HG03520 (cell line): ENCODE measurements around the gene TPMT.
A peak's percentile ranks its signal among the peaks of the same experiment; 100 is the strongest.
"Not testable (repeated sequence)": the region's sequence is repeated elsewhere in the genome, so short reads cannot be mapped to it uniquely, and the experiment has no call there.

Experiments
- ATAC-seq: cut with Tn5 transposase; IDR thresholded peaks from one replicate; pipeline ENCODE4 v1.9.1; 2021; ENCODE audit warnings: mild to moderate bottlenecking, moderate library complexity; ENCODE audit not compliant: unreplicated experiment

TPMT gene

GRCh38 chr6:18154507-18155149, at the start of gene TPMT:
TSS of gene TPMT (minus strand) at chr6:18155077. CDS start at chr6:18149127, 5,950 bp downstream.
- peak; percentile 46 for ATAC-seq

- no peak for ATAC-seq
Measured at GRCh38 chr6:18203786-18204185, 48.9 kb upstream of the TPMT start.

DNA sequence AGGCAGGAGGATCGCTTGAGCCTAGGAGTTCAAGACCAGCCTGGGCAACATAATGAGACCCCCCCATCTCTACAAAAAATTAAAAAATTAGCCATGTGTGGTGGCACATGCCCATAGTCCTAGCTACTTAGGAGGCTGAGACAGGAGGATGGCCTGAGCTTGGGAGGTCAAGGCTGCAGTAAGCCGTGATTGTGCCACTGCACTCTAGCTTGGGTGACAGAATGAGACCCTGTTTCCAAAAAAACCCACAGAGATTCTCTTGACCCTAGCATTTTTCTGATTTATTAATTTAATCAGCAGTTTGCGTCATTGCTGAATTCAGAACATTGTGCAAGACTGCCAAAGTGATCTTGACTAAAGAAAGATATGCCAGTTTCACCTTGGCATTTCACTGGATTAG, 37.1 kb upstream of the TPMT start:
- no peak for ATAC-seq

DNA sequence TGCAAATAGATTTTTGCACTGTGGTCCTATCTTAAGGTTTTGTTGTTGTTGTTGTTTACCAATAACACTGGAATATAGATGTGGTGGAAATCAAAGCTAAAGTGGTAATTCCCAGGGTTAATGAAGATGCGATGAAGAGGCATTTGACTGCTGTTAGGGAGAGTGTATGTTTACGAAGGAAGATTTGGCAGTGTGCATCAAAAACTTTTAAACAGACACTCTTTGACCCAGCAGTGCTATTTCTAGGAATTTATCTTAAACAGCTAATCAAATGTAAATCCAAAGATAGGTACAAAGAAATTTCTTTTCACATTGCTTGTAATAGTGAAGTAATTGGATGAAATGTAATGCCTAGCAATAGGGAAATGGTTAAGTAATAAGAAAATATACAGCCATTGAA, 34.3 kb upstream of the TPMT start:
- ATAC-seq = no peak

GRCh38 chr6:18187701-18188100, 32.8 kb upstream of the TPMT start:
- ATAC-seq = no peak

DNA sequence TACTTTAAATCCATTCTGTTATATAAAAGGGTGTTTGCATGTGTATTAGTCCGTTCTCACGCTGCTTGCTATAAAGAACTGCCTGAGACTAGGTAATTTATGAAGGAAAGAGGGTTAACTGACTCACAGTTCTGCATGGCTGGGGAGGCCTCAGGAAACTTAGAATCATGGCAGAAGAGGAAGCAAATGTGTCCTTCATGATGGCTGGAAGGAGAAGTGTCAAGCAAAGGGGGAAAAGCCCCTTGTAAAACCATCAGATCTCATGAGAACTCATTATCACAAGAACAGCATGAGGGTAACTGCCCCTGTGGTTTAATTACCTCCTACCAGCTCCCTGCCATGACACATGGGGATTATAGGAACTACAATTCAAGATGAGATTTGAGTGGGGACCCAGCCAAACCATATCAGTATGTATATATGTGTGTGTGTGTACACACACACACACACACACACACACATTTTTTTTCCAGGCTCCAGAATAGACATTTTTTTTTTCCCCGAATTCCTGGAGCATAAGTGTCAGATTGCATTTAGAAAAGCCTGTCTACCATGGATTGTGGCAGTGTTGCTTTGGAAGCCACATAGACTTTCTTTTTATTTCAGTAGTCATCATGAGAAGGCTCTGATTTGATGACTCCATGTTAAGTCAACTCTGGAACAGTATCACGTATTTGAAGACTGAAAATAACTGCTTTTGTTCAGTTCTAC, 31.8 kb upstream of the TPMT start:
- no peak for ATAC-seq

GRCh38 chr6:18186033-18186432, 31.2 kb upstream of the TPMT start:
- no peak for ATAC-seq

DNA sequence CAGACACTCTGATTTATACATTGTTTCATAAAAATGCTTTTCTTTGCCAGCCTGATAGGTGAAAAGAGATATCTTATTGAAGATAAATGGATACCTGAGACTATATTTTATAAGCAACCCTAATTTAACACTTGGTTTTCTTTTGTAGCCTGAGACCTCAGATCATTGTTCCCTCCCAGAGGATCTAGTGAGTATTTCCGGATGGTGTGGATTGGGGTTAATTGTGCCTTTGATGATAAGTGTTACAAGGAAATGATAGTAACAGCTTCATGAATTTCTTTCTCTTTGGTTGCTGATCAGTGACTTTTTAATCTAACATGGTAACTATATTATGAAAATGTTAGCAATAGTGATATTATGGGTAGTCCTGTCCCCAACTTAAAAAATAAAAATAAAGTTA, 30.7 kb upstream of the TPMT start:
- no peak for ATAC-seq

- no peak for ATAC-seq
Measured at GRCh38 chr6:18183766-18184165, 28.9 kb upstream of the TPMT start.

DNA sequence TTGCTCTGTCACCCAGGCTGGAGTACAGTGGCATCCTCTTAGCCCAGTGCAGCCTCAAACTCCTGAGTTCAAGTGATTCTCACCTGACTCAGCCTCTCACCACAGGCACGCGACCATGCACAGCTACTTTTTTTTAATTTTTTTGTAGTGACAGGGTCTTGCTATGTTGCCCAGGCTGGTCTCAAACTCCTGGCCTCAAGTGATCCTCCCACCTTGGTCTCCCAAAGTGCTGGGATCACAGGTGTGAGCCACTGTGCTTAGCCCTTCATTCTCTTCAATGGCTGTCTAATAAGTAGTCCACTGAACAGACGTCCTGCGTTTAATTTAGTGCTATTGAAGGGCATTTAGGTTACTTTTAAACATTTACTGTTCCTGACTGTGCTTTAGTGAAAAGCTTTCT, 27.7 kb upstream of the TPMT start:
- ATAC-seq = no peak

GRCh38 chr6:18179770-18180356, 25.0 kb upstream of the TPMT start:
- no peak for ATAC-seq

DNA sequence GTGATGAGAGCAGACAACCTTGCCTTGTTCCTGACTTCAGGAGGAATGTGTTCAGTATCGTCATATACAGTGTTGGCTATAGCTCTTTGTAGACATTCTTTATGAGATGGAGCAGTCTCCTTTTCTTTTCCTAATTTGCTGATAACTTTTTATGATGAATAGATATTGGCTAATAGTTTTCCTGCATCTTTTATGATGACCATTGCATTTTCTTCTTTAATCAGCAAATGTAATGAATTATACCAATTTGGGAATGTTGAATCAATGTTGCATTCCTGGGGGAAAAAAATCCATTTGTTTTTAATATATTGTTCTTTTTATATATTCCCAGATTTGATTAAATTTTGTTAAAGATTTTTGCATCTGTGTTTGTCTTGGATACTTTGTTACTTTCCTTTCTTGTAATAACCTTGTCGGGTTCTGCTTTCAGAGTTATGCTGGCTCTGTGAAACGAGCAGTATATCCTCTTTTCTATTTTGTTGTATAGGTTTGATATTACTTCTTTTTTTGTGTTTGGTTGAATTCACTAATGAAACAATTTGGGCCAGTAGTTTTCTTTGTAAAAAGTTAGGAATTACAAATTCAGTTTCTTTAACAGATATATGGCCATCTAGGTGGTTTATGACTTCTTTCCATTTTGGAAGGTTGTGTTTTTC, 24.2 kb upstream of the TPMT start:
- no peak for ATAC-seq

GRCh38 chr6:18177286-18177965, 22.5 kb upstream of the TPMT start:
- ATAC-seq = no peak

DNA sequence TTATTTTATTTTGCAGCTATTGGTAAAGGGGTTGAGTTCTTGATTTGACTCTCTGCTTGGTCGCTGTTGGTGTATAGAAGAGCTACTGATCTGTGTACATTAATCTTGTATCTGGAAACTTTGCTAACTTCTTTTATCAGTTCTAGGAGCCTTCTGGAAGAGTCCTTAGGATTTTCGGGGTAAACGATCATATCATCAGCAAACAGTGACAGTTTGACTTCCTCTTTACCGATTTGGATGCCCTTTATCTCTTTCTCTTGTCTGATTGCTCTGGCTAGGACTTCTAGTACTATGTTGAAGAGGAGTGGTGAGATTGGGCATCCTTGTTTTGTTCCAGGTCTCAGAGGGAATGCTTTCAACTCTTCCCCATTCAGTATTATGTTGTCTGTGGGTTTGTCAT, 21.3 kb upstream of the TPMT start:
- not testable (repeated sequence) for ATAC-seq

DNA sequence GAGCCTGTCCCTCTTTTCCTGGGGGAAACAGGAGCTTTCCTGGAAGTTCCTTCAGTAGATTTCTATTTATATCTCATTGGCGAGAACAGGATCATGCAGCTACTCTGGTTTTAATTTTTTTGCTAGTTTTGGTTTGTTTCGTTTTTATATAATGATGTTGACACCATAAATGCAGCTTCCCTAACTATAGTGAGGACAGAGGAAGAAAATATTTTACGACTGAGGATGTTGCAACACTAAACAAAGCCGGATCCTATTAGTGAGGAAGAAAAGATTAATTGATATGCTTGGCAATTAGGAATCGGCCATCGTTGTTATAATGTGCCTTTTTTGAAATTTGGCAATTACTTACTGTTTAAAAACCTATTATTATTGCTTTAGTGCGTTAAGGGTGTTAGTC, 17.0 kb upstream of the TPMT start:
- no peak for ATAC-seq

GRCh38 chr6:18168264-18168663, 13.4 kb upstream of the TPMT start:
- ATAC-seq = no peak

DNA sequence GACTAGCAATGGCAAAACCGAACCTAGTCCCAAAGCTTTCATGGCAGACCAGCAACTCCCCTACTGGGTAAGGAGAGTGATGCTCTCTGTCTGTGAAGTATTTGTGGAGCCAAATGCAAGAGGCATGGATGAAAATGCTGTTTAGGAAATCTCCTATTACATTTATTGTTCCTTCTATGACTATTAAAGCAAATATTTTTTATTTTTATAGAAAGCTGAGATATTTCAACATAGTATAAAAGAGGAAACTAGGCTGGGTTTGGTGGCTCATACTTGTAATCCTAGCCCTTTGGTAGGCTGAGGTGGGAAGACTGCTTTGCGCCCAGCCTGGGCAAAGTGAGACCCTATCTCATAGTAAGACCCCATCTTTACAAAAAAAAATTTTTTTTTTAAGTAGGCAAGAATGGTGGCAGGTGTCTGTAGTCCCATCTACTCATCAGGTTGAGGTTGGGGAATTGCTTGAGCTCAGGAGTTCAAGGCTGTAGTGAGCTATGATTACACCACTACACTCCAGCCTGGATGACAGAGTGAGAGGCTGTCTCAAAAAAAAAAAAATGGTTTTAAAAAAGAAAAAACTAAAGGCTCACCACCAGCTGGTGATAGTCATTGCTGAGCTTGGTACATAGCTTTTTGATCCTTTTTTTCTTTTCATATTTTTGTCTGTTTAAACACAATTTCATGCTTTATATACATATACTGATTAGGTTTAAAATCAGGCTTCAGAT, 11.6 kb upstream of the TPMT start:
- no peak for ATAC-seq

GRCh38 chr6:18165751-18166150, 10.9 kb upstream of the TPMT start:
- no peak for ATAC-seq

- no peak for ATAC-seq
Measured at GRCh38 chr6:18162401-18162800, 7.5 kb upstream of the TPMT start.

- no peak for ATAC-seq
Measured at GRCh38 chr6:18161431-18161830, 6.6 kb upstream of the TPMT start.

- ATAC-seq = no peak
Measured at GRCh38 chr6:18160911-18161310, 6.0 kb upstream of the TPMT start.
